ENCODE results near the gene DPH2. TPM values are rescaled to one million over a fixed set of nuclear protein-coding genes. Genes with fewer than 3 reads are reported as not detected.
A peak's percentile ranks its signal among the peaks of the same experiment; 100 is the strongest.

Gene DPH2
- total and polyA plus RNA-seq, 12 donors = 12.0 to 48.0 (median 24.5) TPM

- 94 to 99% (median 97%) methylated on average over 9 of the region's 9 CpGs for WGBS, 4 donors
- no peak for TF ChIP-seq CTCF (IDR thresholded peaks at IDR 0.05)
- no peak for TF ChIP-seq POLR2A (IDR thresholded peaks at IDR 0.05)
- H3K36me3 ChIP-seq (replicated peaks in 1 of 2) = no peaks in the 10 kb centered on the region
Measured at GRCh38 chr1:43925846-43926245, 44.0 kb upstream of the DPH2 start.

GRCh38 chr1:43930168-43930948 is 39.5 kb upstream of the DPH2 start:
- Histone ChIP-seq H3K9me3 (replicated peaks in 1 of 3) (no peaks in the 10 kb centered on the region), H3K27ac (no peak overlapping the region), H3K27me3 (no peaks in the 10 kb centered on the region), H3K4me3 (no peak overlapping the region), H3K4me1 (replicated peaks in 1 of 2) (peaks cover 4 to 11% of the 10 kb centered on the region in 2 donors), H3K36me3 (replicated peaks in 1 of 2) (no peaks in the 10 kb centered on the region)
- intact Hi-C loops (cut with DNase I) = loop anchor here (5.0 to 10.0 kb wide), 2 partner anchors 396 to 403 kb away; partner anchors contain the start of gene PTPRF (in 1 of the 2)
- no peak for DNase-seq
- 93 to 96% (median 95%) methylated on average over 7 to 10 of the region's 10 CpGs for WGBS, 4 donors
- TF ChIP-seq CTCF (IDR thresholded peaks at IDR 0.05) = peak; percentile 6 to 31 (median 19)
- no peak for TF ChIP-seq POLR2A (IDR thresholded peaks at IDR 0.05)

More at GRCh38 chr1:43925846-43926245, 44.0 kb upstream of the DPH2 start:
- Histone ChIP-seq H3K27ac (no peak overlapping the region), H3K9me3 (replicated peaks in 1 of 3) (no peaks in the 10 kb centered on the region), H3K4me3 (no peak overlapping the region), H3K27me3 (no peaks in the 10 kb centered on the region), H3K4me1 (replicated peaks in 1 of 2) (no peaks in the 10 kb centered on the region)
- DNase-seq = no peak
- intact Hi-C loops (cut with DNase I) = no loop called here

GRCh38 chr1:43930949-43931275 is 38.9 kb upstream of the DPH2 start:
- no peaks in the 10 kb centered on the region for H3K27me3 ChIP-seq
- TF ChIP-seq CTCF (IDR thresholded peaks at IDR 0.05) (no peak), POLR2A (IDR thresholded peaks at IDR 0.05) (no peak)
- H3K9me3 ChIP-seq (replicated peaks in 1 of 3) = no peaks in the 10 kb centered on the region
- H3K36me3 ChIP-seq (replicated peaks in 1 of 2) = no peaks in the 10 kb centered on the region
- DNase-seq = no peak
- H3K27ac ChIP-seq = no peak overlapping the region
- H3K4me1 ChIP-seq (replicated peaks in 1 of 2) = peaks cover 4 to 13% of the 10 kb centered on the region in 2 donors
- H3K4me3 ChIP-seq = no peak overlapping the region
- WGBS, 4 donors = 65 to 88% (median 74%) methylated on average over 4 of the region's 4 CpGs
- intact Hi-C loops (cut with DNase I) = loop anchor here (5.0 to 10.0 kb wide), 2 partner anchors 396 to 404 kb away; partner anchors contain the start of gene PTPRF (in 1 of the 2)

- Histone ChIP-seq H3K9me3 (replicated peaks in 1 of 3) (no peaks in the 10 kb centered on the region), H3K36me3 (replicated peaks in 1 of 2) (no peaks in the 10 kb centered on the region), H3K27me3 (no peaks in the 10 kb centered on the region), H3K27ac (no peak overlapping the region), H3K4me3 (no peak overlapping the region), H3K4me1 (replicated peaks in 1 of 2) (peaks cover 8 to 15% of the 10 kb centered on the region in 2 donors)
- WGBS, 4 donors = 91 to 95% (median 94%) methylated on average over 6 to 13 of the region's 13 CpGs
- TF ChIP-seq CTCF (IDR thresholded peaks at IDR 0.05) (no peak), POLR2A (IDR thresholded peaks at IDR 0.05) (no peak)
- intact Hi-C loops (cut with DNase I) = loop anchor here (5.0 to 10.0 kb wide), 2 partner anchors 397 to 405 kb away; partner anchors contain the start of gene PTPRF (in 1 of the 2)
- no peak for DNase-seq
Measured at GRCh38 chr1:43931711-43932660, 37.8 kb upstream of the DPH2 start.

Measured in adrenal gland (tissue), 12 donors.